ENCODE results near the gene SCYGR1. TPM values are rescaled to one million over a fixed set of nuclear protein-coding genes. Genes with fewer than 3 reads are reported as not detected.
"Not testable (repeated sequence)": the region's sequence is repeated elsewhere in the genome, so short reads cannot be mapped to it uniquely, and the experiment has no call there.

Gene SCYGR1
- polyA plus RNA-seq, 1 donor from 2014 or later: not detected

DNA sequence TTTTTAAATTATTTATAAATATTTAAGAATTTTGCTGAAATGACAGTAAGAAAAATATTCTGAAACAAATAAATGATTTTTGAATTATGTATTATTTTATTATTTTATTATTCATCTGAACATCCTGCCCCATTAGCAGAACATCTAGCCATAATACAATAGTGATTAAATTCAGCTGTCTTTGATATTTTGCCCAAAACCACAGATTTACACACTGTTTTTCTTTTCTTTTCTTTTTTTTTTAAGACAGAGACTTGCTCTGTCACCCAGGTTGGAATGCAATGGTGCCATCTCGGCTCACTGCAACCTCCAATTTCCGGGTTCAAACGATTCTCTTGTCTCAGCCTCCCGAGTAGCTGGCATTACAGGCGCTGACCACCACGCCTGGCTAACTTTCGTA lies 1.9 kb upstream of the SCYGR1 start:
- H3K4me3 Mint-ChIP-seq: no peak overlapping the region

GRCh38 chr2:227389231-227389630 lies 1.5 kb upstream of the SCYGR1 start:
- H3K27ac Mint-ChIP-seq: no peak overlapping the region
- H3K9me3 Mint-ChIP-seq: no peaks in the 10 kb centered on the region
- H3K36me3 Mint-ChIP-seq: peaks cover 2% of the 10 kb centered on the region
- H3K4me1 Mint-ChIP-seq: peaks cover 20 to 27% (median 25%) of the 10 kb centered on the region in 3 donors
- H3K4me3 Mint-ChIP-seq: no peak overlapping the region
- H3K27me3 Mint-ChIP-seq: no peaks in the 10 kb centered on the region

More for the DNA sequence above, 1.9 kb upstream of the SCYGR1 start:
- peaks cover 22 to 30% (median 27%) of the 10 kb centered on the region in 3 donors for H3K4me1 Mint-ChIP-seq
- no peaks in the 10 kb centered on the region for H3K9me3 Mint-ChIP-seq
- H3K27ac Mint-ChIP-seq: no peak overlapping the region
- no peaks in the 10 kb centered on the region for H3K27me3 Mint-ChIP-seq
- H3K36me3 Mint-ChIP-seq: peaks cover 2% of the 10 kb centered on the region

DNA sequence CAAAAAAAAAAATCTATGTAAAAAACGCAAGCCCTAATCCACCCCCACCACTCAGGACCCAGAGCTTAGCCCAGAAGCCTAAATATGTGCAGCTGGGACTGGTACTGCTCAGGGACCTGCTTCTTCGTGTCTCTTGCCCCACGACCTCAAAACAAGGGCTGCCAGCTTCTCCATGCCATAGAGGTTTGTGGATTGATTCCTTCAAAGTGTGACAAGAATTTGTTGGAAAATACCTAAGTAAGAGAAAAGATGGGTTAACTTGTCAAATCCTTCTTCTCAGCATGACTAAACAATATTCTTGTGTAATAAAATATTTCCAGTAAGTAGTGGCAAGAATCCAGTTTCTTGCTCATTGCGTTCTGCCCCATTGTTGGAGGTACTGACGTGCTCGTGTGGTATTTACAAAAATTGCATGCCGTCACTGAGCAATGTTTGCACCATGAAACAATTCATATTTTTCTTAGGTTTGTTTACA lies 825 bp upstream of the SCYGR1 start:
- H3K36me3 Mint-ChIP-seq: peaks cover 4% of the 10 kb centered on the region
- peak overlapping the region in 1 of 3 donors; percentile 63 for H3K27ac Mint-ChIP-seq
- H3K27me3 Mint-ChIP-seq: no peaks in the 10 kb centered on the region
- H3K9me3 Mint-ChIP-seq: no peaks in the 10 kb centered on the region
- H3K4me3 Mint-ChIP-seq: peak overlapping the region in 1 of 4 donors; percentile 18
- peaks cover 18 to 27% (median 25%) of the 10 kb centered on the region in 3 donors for H3K4me1 Mint-ChIP-seq

DNA sequence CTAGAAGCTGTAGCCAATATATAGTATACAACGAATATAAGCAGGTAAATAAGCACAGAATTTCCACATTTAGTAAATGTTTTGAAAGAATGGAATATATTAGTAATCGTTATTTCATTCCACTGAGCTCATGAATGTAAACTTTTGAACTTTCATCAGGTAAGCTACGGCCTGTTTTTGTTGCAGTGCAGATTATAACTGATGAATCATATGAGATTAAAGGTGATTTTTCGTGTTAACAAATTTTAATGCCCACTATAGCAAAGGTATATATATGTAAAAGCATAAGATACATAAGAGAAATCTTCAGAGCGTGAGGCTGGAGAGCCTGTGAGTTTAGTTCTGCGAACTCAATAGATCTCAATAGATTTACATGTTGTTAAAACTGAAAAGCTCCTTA lies 1.1 kb downstream of the SCYGR1 start:
- no peaks in the 10 kb centered on the region for H3K27me3 Mint-ChIP-seq
- H3K36me3 Mint-ChIP-seq: peaks cover 3% of the 10 kb centered on the region
- peak overlapping the region in 2 of 4 donors; percentile 24 to 49 for H3K4me3 Mint-ChIP-seq
- H3K27ac Mint-ChIP-seq: peak overlapping the region in 2 of 3 donors; percentile 76 to 84
- H3K9me3 Mint-ChIP-seq: no peaks in the 10 kb centered on the region
- peaks cover 14 to 21% (median 19%) of the 10 kb centered on the region in 3 donors for H3K4me1 Mint-ChIP-seq

GRCh38 chr2:227383686-227384085 lies 4.1 kb downstream of the SCYGR1 start:
- Mint-ChIP-seq H3K4me3 (no peak overlapping the region), H3K27ac (peak overlapping the region; percentile 25 to 83 (median 53))

GRCh38 chr2:227382241-227382835 lies 5.4 kb downstream of the SCYGR1 start:
- H3K27me3 Mint-ChIP-seq, H3K27ac Mint-ChIP-seq: not testable (repeated sequence)

More at GRCh38 chr2:227383686-227384085, 4.1 kb downstream of the SCYGR1 start:
- H3K4me1 Mint-ChIP-seq: peaks cover 13 to 21% (median 18%) of the 10 kb centered on the region in 3 donors
- no peaks in the 10 kb centered on the region for H3K9me3 Mint-ChIP-seq
- peaks cover 3% of the 10 kb centered on the region for H3K36me3 Mint-ChIP-seq
- no peaks in the 10 kb centered on the region for H3K27me3 Mint-ChIP-seq

DNA sequence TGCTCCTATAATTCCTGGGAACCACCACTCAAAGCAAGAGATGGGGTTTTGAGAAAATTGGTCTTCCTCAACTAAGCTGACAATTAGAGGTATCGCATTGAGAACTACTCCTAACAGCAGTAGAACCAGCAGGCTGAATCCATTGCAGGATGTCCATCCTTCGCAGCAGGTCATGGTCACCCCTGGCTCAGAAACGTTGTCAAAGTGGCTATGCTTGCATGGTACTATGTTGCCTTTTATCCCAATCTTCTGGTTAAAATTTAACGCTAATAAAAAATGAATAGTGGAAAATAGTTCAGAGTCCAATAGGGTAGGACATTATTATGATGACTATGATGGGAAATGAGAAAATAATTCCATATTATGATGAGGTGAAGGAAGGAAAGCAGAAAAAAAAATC lies 8.7 kb downstream of the SCYGR1 start, which contains the start of gene TM4SF20:
Gene TM4SF20, minus strand, starts transcription at position 212 of the 400 bp plus-strand sequence. Its CDS starts 38 bp downstream, at position 174.
- Mint-ChIP-seq H3K27me3 (no peaks in the 10 kb centered on the region), H3K4me3 (no peak within 1 kb of the TSS), H3K27ac (no peak within 1 kb of the TSS), H3K4me1 (peaks cover 0 to 4% (median 3%) of the 10 kb centered on the region in 3 donors), H3K9me3 (no peaks in the 10 kb centered on the region), H3K36me3 (peaks cover 3% of the 10 kb centered on the region)

More at GRCh38 chr2:227382241-227382835, 5.4 kb downstream of the SCYGR1 start:
- H3K4me3 Mint-ChIP-seq, H3K36me3 Mint-ChIP-seq, H3K9me3 Mint-ChIP-seq: not testable (repeated sequence)
- peaks cover 13 to 17% (median 16%) of the 10 kb centered on the region in 3 donors for H3K4me1 Mint-ChIP-seq

GRCh38 chr2:227378371-227378782 lies 9.4 kb downstream of the SCYGR1 start:
- Mint-ChIP-seq H3K9me3 (no peaks in the 10 kb centered on the region), H3K4me3 (no peak overlapping the region), H3K27me3 (no peaks in the 10 kb centered on the region), H3K4me1 (peaks cover 0 to 3% (median 0%) of the 10 kb centered on the region in 3 donors), H3K36me3 (no peaks in the 10 kb centered on the region), H3K27ac (no peak overlapping the region)

- Mint-ChIP-seq H3K4me3 (no peak overlapping the region), H3K9me3 (peaks cover 0 to 2% (median 0%) of the 10 kb centered on the region in 3 donors), H3K4me1 (peaks cover 0 to 3% (median 0%) of the 10 kb centered on the region in 3 donors), H3K27ac (no peak overlapping the region), H3K36me3 (peaks cover 2% of the 10 kb centered on the region), H3K27me3 (no peaks in the 10 kb centered on the region)
Measured at GRCh38 chr2:227377467-227378351, 10.0 kb downstream of the SCYGR1 start.

DNA sequence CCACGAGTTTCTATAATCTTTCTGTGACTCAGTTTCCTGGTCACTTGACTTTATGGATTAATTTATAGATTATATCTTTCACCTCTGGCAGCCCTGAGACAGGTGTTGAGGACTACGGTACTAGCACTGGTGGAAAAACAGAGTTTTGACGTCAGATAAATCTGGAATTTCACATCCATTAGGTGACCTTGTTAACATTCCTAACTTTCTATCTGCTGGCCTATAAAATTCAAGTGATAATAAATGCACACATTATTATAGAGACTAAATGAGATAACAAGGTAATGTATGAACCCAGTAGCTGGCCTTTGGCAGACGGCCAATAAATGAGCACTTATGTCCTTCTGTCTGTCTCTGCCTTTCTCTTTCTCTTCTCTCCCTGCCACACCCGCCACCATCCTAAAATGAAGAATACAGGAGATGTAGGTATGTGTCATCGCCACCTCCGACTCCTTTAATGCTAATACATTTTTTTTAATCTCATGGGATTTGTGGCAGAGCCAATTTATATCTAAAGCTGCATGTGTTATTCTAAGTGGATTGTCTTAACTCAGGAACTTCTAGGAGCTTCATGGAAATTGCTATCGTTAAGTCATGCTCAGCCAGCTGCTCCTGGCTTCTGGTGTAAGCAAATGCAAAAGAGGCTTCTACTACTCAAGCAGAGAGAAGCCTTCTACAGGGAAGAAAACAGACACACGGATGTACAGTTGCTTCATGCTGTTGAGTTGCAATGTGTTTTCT lies 10.9 kb downstream of the SCYGR1 start:
- peaks cover 3% of the 10 kb centered on the region for H3K27me3 Mint-ChIP-seq
- no peak overlapping the region for H3K27ac Mint-ChIP-seq

GRCh38 chr2:227374158-227374557 lies 13.6 kb downstream of the SCYGR1 start:
- peaks cover 5% of the 10 kb centered on the region for H3K27me3 Mint-ChIP-seq
- no peak overlapping the region for H3K27ac Mint-ChIP-seq
- H3K4me3 Mint-ChIP-seq: no peak overlapping the region
- H3K9me3 Mint-ChIP-seq: peaks cover 0 to 2% (median 0%) of the 10 kb centered on the region in 3 donors
- peaks cover 0 to 3% (median 0%) of the 10 kb centered on the region in 3 donors for H3K4me1 Mint-ChIP-seq
- peaks cover 2% of the 10 kb centered on the region for H3K36me3 Mint-ChIP-seq

More for the DNA sequence above, 10.9 kb downstream of the SCYGR1 start:
- H3K36me3 Mint-ChIP-seq: peaks cover 2% of the 10 kb centered on the region
- no peak overlapping the region for H3K4me3 Mint-ChIP-seq
- H3K4me1 Mint-ChIP-seq: peaks cover 0 to 3% (median 0%) of the 10 kb centered on the region in 3 donors
- peaks cover 0 to 2% (median 0%) of the 10 kb centered on the region in 3 donors for H3K9me3 Mint-ChIP-seq

- H3K9me3 Mint-ChIP-seq: peaks cover 0 to 2% (median 0%) of the 10 kb centered on the region in 3 donors
Measured at GRCh38 chr2:227373389-227373788, 14.4 kb downstream of the SCYGR1 start.

DNA sequence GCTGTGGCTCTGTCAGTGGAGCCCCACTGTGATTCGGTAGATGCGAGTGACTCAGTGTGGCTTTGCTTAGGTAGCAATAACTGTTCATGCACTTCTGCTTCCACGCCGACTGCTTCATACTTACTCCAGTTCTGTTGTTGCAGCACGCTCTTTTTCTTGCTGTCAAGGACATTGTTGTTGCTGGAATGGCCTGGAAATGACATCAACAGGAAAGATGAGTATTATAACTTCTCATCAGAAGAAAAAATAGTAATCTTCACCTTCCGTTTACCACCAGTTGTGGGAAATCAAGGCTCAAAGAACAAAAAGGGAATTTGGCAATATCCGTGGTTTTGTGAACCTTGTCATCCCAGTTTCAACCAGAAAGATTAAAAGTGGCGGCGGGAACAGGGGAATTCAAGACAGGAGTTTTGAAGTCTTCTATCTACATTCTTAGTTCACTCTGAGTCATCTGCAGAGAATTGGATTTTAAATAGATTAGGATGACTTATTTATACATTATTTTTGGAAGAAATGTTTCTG lies 16.9 kb downstream of the SCYGR1 start:
- H3K27ac Mint-ChIP-seq: no peak overlapping the region
- H3K27me3 Mint-ChIP-seq: peaks cover 5% of the 10 kb centered on the region
- H3K4me1 Mint-ChIP-seq: no peaks in the 10 kb centered on the region
- no peak overlapping the region for H3K4me3 Mint-ChIP-seq
- peaks cover 2% of the 10 kb centered on the region for H3K36me3 Mint-ChIP-seq
- peaks cover 0 to 2% (median 0%) of the 10 kb centered on the region in 3 donors for H3K9me3 Mint-ChIP-seq

More at GRCh38 chr2:227373389-227373788, 14.4 kb downstream of the SCYGR1 start:
- Mint-ChIP-seq H3K4me1 (peaks cover 0 to 3% (median 0%) of the 10 kb centered on the region in 3 donors), H3K27me3 (peaks cover 5% of the 10 kb centered on the region), H3K27ac (no peak overlapping the region), H3K36me3 (peaks cover 2% of the 10 kb centered on the region), H3K4me3 (no peak overlapping the region)

DNA sequence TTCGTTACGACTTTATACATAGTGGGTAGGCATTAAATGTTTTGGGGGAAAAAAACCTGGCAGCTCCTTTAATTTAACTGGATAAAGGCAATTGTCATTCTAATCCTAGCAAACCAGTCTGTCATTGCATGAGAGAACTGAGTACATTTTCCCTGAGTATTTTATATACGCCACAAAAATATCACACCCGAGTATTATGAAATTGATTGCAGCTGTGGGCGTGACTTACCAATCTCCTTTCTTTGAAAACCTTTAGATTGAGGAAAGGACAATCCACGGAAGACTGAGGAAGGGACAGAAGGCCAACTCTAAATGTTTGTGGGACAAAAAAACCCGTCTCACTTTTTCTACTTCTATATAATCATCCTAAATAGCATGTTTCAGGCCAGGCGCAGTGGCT lies 17.7 kb downstream of the SCYGR1 start:
- no peak overlapping the region for H3K27ac Mint-ChIP-seq

More for the DNA sequence above, 17.7 kb downstream of the SCYGR1 start:
- H3K4me3 Mint-ChIP-seq: no peak overlapping the region
- peaks cover 5% of the 10 kb centered on the region for H3K27me3 Mint-ChIP-seq
- H3K9me3 Mint-ChIP-seq: peaks cover 0 to 2% (median 0%) of the 10 kb centered on the region in 3 donors
- H3K36me3 Mint-ChIP-seq: peaks cover 2% of the 10 kb centered on the region
- H3K4me1 Mint-ChIP-seq: no peaks in the 10 kb centered on the region

All from IgD-negative memory B cell (primary cell).